Stimulated activated CD8-positive, alpha-beta memory T cell treated with anti-CD3 and anti-CD28 coated beads, Interleukin-15, amount 100 ng/mL, for 1 hour (primary cell): ENCODE measurements around the gene TRIM66.
A peak's percentile ranks its signal among the peaks of the same experiment; 100 is the strongest.
"Not testable (repeated sequence)": the region's sequence is repeated elsewhere in the genome, so short reads cannot be mapped to it uniquely, and the experiment has no call there.

Source experiments
- DNase-seq: peaks from one replicate; pipeline ENCODE4 v3.0.0-alpha.2; 2020; ENCODE audit warnings: low read depth

TRIM66 gene

DNA sequence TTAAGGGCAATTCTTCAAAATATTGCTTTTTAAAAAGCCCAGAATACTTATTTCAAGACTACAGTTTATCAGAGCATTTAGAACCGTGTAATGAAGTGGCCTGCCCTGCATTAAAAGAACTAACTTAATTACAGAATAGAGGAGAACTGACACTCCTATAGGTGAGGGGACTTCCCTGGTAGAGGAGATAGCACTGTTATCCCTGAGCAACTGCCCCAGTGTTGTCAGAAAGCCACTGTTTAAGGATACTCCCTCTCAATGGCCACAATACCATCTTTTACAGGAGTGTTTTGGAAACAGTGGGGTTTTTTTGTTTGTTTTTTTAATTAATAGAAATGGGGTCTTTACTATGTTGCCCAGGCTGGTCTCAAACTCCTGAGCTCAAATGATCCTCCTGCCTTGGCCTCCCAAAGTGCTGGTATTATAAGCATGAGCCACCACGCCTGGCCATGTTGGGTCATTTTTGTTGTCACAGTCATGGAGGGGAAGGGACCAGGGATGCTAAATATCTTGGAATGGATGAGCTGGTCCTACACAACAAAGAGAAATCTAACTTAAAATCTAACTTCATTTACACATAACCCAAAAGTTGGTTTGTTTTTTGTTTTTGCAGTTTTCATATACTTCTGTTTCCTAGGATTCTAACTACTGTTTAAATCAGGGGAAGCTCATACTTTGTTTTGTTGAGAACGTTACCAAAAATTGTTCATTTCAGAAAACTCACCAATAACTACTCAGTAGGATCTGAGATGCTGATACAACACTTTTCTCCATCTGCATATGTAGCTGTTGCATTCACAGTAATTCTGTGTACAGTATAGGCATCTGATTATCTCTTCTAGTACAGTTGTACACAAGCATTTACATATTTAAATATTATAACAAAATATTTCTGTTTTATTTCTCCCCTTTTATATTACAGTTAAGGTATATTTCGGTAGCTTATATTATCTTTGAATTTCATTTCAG lies 8.2 kb upstream of the TRIM66 start:
- no peak for DNase-seq

DNA sequence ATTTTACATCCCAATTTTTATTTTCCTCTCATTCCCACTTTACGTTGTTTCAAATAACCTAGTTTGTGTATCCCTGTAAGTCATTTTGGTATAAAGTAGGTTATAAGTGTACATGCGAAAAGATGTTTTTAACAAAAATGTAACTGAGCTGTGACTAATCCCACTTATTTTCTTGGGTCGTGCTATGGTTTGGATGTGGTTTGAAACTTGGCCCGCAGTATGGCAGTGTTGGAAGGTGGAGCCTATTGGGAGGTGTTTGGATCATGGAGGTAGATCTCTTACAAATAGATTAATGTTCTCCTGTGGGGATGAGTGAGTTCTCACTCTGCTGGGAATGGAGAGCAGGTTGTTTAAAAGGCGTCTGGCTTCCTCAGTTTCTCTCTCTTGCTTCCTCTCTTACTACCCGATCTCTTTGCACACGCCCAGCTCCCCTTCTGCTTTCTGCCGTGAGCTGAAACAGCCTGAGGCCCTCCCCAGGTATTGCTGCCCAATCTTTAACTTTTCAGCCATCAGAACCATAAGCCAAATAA lies 7.3 kb upstream of the TRIM66 start:
- DNase-seq = no peak

GRCh38 chr11:8688414-8689362 lies 6.2 kb upstream of the TRIM66 start:
- peak; percentile 58 for DNase-seq

DNA sequence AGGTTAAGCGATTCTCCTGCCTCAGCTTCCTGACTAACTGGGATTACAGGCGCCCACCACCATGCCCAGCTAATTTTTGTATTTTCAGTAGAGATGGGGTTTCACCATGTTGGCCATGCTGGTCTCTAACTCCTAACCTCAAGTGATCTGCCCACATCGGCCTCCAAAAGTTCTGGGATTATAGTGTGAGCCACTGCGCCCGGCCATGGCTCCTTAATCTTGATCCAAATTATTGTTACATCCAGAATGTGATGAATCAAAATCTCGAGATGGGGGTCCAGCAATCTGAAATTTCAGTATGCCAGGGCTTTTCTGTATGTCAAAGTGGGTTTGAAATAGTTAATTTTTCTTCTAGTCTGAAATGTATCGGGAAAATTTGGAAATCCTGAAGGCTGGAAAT lies 3.9 kb upstream of the TRIM66 start:
- DNase-seq = no peak

- DNase-seq = no peak
These were observed 3.4 kb upstream of the TRIM66 start for GRCh38 chr11:8685820-8686219.

- no peak for DNase-seq
These were observed 2.8 kb upstream of the TRIM66 start for GRCh38 chr11:8685306-8685705.

DNA sequence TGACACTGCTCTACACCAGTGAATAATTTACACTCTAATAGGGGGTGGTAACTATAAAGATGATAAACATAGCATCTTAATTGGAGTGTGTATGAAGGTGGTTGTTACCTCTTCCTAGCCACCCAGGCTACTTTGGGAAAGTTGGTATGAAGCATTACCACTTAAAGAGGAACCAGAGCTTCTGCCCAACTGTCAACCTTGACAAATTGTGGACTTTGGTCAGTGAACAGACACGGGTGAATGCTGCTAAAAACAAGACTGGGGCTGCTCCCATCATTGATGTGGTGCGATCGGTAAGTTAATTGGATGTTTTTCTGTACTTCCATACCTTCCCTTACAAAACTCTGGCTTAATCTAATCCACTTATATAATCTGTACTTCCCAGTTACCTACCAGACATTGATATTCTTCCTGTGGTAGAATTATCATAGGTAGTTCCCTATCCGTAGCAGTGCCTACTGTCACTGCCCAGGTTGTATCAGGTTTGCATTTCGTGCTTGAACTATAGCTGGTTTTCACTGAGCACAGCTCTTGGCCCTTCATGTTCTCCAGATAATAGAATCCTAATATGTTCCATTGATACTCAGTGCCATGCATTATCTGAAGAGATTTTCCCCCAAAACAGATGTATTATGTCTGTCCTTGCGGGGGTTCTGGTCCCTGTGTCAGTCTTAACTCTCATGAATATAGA lies 2.3 kb upstream of the TRIM66 start:
- no peak for DNase-seq

DNA sequence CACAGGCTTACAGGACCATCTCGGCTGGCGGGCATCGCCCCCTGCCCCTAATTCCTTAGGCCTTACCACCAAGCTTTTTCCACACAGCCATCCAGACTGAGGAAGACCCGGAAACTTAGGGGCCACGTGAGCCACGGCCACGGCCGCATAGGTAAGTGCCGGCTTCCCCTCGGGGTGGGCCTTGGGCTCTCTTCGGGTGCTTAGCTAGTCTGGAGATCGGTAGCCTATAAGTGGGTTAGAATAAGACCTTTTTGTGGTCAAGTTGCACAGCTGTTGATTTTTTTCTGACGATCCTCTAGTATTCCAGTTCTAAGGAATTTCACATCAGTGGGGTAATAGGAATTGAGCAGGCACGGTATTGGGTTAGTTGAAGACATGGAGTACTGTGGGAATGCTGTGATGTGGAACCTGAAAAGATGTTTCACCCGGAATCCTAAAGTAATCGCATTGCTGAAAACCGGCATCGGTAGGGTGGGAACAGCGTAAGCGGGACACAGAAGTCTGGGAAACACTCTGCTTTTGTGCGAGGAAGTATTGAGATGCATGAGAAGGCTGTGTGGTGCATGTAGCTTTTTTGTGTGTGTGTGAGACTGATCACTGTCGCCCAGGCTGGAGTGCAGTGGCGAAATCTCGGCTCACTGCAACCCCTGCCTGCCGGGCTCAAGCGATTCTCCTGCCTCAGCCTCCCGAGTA lies 796 bp upstream of the TRIM66 start:
- no peak for DNase-seq

GRCh38 chr11:8681837-8682302 lies 595 bp downstream of the TRIM66 start:
- DNase-seq = no peak

DNA sequence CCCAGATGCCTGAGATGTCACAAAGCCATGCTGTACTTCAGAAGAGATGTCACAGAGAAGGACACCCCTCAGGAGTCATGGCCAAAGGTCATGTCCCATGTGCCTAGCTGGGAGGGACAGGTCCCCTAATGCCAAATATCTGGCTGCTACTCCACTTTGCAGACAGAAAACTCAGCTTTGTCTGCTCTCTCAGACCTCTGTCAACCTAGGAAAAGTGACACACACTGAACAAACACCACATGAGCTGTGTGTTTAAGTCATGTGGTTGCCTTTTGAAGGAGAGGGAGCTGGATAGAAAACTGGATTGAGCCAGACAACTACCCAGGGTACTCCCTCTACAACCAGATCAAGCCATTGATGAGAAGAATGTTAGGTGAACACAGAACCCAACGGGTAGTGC lies 3.5 kb downstream of the TRIM66 start:
- DNase-seq = no peak

DNA sequence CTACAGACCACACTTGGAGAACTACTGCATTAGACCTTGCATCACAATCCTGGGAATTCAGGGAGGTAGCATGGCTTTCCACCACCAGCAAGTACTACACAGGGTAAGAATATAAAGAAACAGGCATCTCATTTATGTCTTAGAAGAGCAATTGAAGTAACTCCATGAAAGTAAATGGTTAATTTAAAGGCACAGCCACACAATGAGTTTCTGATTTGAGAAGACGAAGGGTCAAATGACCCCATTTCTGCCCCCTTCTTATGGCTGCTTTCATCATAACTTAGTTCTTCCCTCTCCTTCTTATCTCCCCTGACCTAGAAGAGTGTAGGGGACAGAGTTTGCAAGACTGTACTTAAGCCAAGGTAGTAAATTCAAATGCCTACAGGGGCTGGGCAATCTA lies 6.0 kb downstream of the TRIM66 start:
- DNase-seq = no peak

DNA sequence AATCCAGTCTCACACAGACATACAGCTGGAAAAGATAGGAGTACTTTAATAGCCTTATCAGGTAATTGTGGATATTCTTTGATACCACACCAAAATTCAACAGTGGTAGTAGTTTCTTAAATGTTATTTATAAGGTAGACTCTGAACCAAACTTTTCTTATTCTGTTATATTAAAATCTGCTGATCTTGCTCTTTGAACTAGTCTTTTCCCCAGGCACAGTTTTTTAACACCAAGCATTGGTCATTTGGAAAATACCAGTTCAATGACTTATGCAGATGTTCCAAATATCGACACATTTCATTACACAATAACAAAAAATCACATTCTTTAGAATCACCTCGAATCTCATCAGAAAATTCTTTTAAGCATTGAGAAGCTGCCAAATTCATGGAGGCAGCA lies 7.6 kb downstream of the TRIM66 start:
- no peak for DNase-seq

DNA sequence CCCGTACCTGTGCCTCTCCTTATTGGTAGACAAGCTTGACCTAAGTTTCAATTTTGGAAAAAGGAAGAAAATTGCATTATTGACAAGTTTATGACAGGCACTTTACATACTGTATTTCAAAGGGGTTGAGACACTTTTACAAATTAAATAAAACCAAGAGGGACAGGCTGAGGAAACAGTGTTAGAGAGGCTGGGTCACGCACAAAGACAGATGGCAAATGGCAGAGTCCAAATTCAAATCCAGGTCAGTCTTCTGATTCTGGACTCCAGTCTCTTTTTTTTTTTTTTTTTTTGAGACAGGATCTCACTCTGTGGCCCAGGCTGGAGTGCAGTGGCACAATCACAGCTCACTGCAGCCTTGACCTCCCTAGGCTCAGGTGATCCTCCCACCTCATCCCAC lies 10.1 kb downstream of the TRIM66 start:
- no peak for DNase-seq

DNA sequence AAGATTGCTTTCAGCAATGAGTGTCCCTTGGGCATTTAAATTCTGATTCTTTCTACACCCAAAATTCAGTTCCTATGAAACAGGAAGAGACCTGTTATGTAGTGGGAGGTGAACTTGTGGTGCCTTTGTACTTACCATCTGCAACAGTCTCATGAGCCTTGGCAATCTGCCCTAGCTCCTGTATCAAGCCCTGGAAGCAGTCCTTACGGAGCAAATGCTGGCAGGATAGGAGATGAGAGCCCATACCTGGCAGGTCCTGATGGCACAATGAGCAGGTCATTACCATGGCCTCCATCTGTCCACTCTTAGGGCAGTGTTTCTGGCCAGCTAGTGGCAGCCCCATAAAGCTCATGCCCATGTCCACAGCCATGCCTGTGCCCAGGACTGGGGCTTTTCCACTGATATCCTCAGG lies 10.8 kb downstream of the TRIM66 start:
- DNase-seq = no peak

- DNase-seq = no peak
These were observed 11.3 kb downstream of the TRIM66 start for GRCh38 chr11:8671193-8671612.

DNA sequence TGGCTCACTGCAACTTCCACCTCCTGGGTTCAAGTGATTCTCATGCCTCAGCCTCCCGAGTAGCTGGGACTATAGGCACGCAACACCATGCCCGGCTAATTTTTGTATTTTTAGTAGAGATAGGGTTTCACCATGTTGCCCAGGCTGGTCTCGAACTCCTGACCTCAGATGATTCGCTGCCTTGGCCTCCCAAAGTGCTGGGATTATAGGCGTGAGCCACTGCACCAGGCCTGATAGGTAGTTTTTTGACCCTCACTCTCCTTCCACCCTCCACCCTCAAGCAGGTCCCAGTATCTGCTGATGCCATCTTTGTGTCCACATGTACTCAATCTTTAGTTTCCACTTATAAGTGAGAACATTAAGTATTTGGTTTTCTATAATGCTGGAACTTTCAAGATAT lies 12.4 kb downstream of the TRIM66 start:
- DNase-seq = not testable (repeated sequence)

DNA sequence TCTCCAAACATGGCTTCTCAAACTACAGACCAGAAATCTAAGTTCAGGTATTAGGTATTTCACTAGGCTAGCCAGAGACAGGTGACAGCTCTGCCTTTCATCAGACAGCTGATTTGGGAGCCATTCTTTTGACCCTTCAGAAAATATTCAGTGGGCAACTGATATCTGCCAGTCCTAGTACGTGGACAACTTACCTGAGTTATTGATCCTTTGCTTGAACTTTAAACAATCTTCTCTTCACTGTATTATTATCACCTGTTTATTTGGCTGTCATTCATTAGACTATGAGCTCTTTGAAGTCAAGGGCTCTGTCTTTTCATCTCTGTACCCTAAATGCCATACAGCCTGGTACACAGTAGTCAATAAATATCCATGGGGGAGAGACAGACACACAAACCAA lies 17.2 kb downstream of the TRIM66 start:
- DNase-seq = no peak

DNA sequence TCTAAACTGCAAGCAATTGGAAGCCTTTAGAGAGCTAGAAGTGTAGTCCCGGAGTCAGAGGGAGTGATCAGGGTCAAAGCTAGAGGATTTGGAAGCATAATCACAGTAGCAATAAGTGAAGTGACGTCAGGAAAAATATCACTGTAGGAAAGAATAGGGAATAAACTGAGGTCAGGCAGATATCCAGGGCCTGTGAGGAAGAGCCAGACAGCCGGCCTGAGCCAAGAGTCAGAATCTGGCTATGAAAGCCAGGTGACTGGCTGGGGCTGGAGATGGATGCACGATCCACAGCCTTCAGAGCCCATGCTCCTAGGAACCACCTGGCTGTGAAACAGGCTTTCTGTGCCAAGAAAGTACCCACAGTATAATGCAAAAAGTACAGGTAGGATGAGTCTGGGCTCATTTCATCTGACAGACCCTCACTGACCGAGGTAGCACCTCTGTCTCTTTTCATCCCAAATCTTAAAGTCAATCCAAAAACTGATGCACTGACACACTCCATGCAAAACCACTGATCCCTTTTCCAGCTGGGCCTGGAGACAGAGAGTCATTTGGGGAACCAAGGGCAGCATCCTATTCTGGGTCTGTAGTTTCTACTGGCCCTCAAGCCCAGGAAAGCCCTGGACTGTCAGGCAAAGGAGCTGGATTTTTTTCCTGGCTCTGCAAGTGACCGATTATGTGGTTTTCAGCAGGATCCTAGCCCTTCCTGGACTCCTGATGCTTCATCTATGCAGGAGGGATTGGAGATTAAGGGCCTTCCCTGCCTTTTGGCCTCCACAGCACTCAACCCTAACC lies 21.3 kb downstream of the TRIM66 start:
- DNase-seq = no peak

- DNase-seq = no peak
These were observed 24.0 kb downstream of the TRIM66 start for GRCh38 chr11:8658321-8659057.

- DNase-seq = no peak
These were observed 26.2 kb downstream of the TRIM66 start for GRCh38 chr11:8656291-8656690.
